ENCODE data around the gene NALCN. TPM values are rescaled to one million over a fixed set of nuclear protein-coding genes. Genes with fewer than 3 reads are reported as not detected.

NALCN gene
- total RNA-seq, 4 donors from 2014 or later = 0.62 to 0.87 TPM; not detected in 2

DNA sequence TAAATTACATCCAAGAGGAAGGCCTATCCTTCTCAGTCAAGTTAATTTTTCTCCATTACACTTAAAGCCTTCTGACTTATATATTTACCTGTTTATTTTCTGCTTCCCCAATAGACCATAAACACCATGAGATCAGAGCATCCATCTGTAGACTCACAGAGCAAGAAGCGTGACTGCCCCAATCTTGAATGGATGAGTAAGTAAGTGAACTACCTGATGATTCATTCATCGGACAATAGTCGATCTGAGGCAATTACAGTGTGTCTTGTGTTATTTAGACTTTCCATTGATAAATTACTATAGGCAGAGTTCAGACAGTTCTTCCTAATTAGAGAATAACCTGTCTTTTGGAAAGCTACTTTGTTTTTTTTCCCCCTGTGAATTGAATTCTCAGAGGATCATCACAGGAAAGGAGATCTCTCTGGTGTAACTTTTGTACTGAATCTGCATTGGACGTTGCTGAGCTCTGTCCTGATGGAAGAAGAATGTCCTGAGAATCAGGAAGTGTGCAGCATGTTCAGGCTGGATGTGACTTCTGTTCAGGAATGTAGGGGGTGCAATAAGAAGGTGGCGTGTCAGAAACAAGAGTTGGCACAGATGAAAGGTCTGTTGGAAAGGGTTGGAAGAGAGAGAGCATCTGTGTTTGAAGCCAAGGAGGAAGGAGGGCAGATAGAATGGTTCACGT lies 367.0 kb downstream of the NALCN start:
- H3K27me3 ChIP-seq = no peaks in the 10 kb centered on the region
- DNase-seq (no peak), ATAC-seq (no peak)
- in situ Hi-C loops (cut with MboI; ENCODE audit: low sequenced_read_pairs in 4 of 4) = no loop called here
- intact Hi-C loops (cut with DNase I; ENCODE audit: low total_unique reads) = no loop called here
- H3K9me3 ChIP-seq = no peaks in the 10 kb centered on the region
- H3K36me3 ChIP-seq = no peaks in the 10 kb centered on the region
- H3K4me1 ChIP-seq = no peaks in the 10 kb centered on the region
- H3K4me3 ChIP-seq = no peak overlapping the region
- H3K27ac ChIP-seq = no peak overlapping the region
- TF ChIP-seq POLR2A (IDR thresholded peaks at IDR 0.05) = no peak

DNA sequence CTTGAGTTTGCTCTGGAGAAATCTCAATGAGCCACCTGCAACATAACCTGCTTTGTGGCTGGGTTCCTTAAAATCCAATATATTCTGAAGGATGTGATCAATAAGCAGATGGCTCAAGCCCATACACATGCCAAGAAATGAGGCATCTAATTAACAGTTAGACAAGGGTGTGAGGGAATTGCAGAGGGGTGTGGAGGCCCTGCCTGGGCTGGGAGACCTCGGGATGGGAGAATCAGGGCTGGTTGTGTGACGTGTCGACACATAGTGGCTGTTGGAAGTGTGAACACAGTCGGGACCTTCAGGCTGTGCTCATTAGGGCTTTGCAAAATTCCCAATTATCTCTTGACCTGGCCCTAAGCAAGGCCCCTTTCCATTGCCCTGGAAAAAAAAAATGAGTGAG lies 379.8 kb downstream of the NALCN start:
- intact Hi-C loops (cut with DNase I; ENCODE audit: low total_unique reads) (no loop called here), in situ Hi-C loops (cut with MboI; ENCODE audit: low sequenced_read_pairs in 4 of 4) (no loop called here)
- H3K4me1 ChIP-seq = no peaks in the 10 kb centered on the region
- H3K9me3 ChIP-seq = no peaks in the 10 kb centered on the region
- DNase-seq = no peak
- no peak overlapping the region for H3K4me3 ChIP-seq
- H3K27ac ChIP-seq = no peak overlapping the region
- no peak for TF ChIP-seq POLR2A (IDR thresholded peaks at IDR 0.05)
- TF ChIP-seq, protein P1, sequence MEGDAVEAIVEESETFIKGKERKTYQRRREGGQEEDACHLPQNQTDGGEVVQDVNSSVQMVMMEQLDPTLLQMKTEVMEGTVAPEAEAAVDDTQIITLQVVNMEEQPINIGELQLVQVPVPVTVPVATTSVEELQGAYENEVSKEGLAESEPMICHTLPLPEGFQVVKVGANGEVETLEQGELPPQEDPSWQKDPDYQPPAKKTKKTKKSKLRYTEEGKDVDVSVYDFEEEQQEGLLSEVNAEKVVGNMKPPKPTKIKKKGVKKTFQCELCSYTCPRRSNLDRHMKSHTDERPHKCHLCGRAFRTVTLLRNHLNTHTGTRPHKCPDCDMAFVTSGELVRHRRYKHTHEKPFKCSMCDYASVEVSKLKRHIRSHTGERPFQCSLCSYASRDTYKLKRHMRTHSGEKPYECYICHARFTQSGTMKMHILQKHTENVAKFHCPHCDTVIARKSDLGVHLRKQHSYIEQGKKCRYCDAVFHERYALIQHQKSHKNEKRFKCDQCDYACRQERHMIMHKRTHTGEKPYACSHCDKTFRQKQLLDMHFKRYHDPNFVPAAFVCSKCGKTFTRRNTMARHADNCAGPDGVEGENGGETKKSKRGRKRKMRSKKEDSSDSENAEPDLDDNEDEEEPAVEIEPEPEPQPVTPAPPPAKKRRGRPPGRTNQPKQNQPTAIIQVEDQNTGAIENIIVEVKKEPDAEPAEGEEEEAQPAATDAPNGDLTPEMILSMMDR (IDR thresholded peaks at IDR 0.05 in 4 of 5, conservative IDR thresholded peaks at IDR 0.05 in 1 of 5) = no peak
- no peaks in the 10 kb centered on the region for H3K36me3 ChIP-seq
- H3K27me3 ChIP-seq = no peaks in the 10 kb centered on the region
- no peak for ATAC-seq

DNA sequence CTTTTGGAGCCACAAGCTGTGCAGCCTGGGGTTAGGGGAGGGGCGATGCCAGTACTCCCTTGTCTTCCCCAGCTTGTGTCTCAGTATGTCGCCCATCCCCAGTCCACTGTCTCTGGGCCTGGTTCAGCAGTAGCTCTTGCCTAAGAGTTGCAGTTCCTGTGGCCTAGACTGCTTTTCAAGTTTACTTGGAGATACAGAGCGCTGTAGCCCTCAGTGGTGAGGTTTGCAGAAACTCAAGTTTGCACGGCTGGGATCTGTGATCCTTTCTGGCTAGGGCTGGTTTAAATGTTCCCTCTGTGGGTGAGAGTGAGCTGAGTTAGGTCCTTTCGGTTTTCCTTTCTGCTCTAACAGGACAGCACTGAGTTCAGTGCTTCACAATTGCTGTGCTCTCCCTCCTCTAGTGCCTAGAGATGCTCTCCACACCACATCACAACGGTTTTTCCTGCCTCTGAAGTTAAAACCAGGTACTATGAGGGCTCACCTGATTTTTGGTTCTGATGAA lies 381.1 kb downstream of the NALCN start:
- Histone ChIP-seq H3K27me3 (no peaks in the 10 kb centered on the region), H3K27ac (no peak overlapping the region), H3K36me3 (no peaks in the 10 kb centered on the region), H3K4me1 (no peaks in the 10 kb centered on the region), H3K4me3 (no peak overlapping the region), H3K9me3 (no peaks in the 10 kb centered on the region)
- intact Hi-C loops (cut with DNase I; ENCODE audit: low total_unique reads) = no loop called here
- TF ChIP-seq POLR2A (IDR thresholded peaks at IDR 0.05) = no peak
- TF ChIP-seq, protein P1 (IDR thresholded peaks at IDR 0.05 in 4 of 5, conservative IDR thresholded peaks at IDR 0.05 in 1 of 5) = no peak
- ATAC-seq (no peak), DNase-seq (no peak)
- in situ Hi-C loops (cut with MboI; ENCODE audit: low sequenced_read_pairs in 4 of 4) = no loop called here

DNA sequence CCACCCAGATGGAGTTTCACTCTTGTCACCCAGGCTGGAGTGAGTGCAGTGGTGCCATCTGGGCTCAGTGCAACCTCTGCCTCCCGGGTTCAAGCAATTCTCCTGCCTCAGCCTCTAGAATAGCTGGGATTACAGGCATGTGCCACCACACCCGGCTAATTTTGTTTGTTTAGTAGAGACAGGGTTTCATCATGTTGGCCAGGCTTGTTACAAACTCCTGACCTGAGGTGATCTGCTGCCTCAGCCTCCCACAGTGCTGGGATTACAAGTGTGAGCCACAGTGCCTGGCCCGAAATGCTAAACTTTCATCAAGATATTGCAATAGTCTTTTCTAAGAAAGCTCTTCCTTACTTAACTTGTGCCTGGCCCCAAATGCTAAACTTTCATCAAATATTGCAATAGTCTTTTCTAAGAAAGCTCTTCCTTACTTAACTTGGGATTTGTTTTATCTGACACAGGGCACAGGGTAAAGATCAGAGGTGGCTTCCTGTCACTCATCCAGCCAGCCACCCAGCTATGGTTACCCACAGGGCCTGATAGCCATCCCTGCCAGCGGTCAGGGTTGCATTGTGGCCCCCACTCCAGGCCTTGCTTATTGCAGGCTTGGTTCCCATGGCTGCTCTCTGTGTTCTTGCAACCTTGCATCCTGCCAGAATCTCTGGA lies 389.4 kb downstream of the NALCN start:
- intact Hi-C loops (cut with DNase I; ENCODE audit: low total_unique reads) (no loop called here), in situ Hi-C loops (cut with MboI; ENCODE audit: low sequenced_read_pairs in 4 of 4) (no loop called here)
- H3K36me3 ChIP-seq = no peaks in the 10 kb centered on the region
- TF ChIP-seq POLR2A (IDR thresholded peaks at IDR 0.05) = no peak
- TF ChIP-seq, protein P1 (IDR thresholded peaks at IDR 0.05 in 4 of 5, conservative IDR thresholded peaks at IDR 0.05 in 1 of 5) = no peak
- no peaks in the 10 kb centered on the region for H3K4me1 ChIP-seq
- H3K27ac ChIP-seq = no peak overlapping the region
- no peaks in the 10 kb centered on the region for H3K27me3 ChIP-seq
- ATAC-seq = no peak
- DNase-seq = no peak
- H3K9me3 ChIP-seq = no peaks in the 10 kb centered on the region
- H3K4me3 ChIP-seq = no peak overlapping the region

DNA sequence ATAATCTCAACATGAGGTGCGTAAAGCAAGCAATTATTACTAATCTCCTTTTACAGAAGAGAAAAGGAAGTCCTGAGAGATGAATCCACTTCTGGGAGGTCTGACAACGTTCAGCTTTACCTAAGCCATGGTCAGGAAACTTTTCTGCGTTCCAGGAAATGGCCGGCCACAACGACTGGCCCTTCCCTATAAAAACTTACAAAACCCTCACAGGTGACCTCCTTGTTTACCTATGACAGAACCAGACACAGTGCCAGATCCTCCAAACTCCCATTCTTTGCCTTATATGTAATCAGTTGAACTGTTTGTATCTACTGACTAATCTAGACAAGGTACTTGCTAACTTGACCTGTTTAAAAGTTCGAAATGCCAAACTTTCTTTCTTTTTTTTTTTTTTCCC lies 390.0 kb downstream of the NALCN start:
- in situ Hi-C loops (cut with MboI; ENCODE audit: low sequenced_read_pairs in 4 of 4) (no loop called here), intact Hi-C loops (cut with DNase I; ENCODE audit: low total_unique reads) (no loop called here)
- Histone ChIP-seq H3K27me3 (no peaks in the 10 kb centered on the region), H3K4me3 (no peak overlapping the region), H3K4me1 (no peaks in the 10 kb centered on the region), H3K9me3 (no peaks in the 10 kb centered on the region), H3K36me3 (no peaks in the 10 kb centered on the region), H3K27ac (no peak overlapping the region)
- ATAC-seq (no peak), DNase-seq (no peak)
- TF ChIP-seq, protein P1 (IDR thresholded peaks at IDR 0.05 in 4 of 5, conservative IDR thresholded peaks at IDR 0.05 in 1 of 5) = no peak
- no peak for TF ChIP-seq POLR2A (IDR thresholded peaks at IDR 0.05)

All from gastrocnemius medialis (tissue), 4 donors.